GM23338 (cell line): ENCODE results near the gene CELA2B. TPM values are rescaled to one million over a fixed set of nuclear protein-coding genes. Genes with fewer than 3 reads are reported as not detected.

Experiments
- ATAC-seq: fragments of 200-7000 bp; cut with Tn5 transposase; 3 replicates; pipeline ENCODE4 v1.9.1; 2020
- DNase-seq: peaks from one replicate; pipeline ENCODE4 v3.0.0-alpha.2; 2015; ENCODE audit warnings: low spot score
- H2AFZ ChIP-seq: fragments of 200-600 bp; sonication (generic); 2 replicates; pipeline ENCODE4 v1.8.0; 2016; ENCODE audit warnings: antibody characterized with exemption, mild to moderate bottlenecking, moderate library complexity
- H3F3A ChIP-seq: fragments of 200-600 bp; sonication (generic); replicated peaks from 2 replicates; pipeline ENCODE4 v1.8.0; 2017; ENCODE audit warnings: antibody characterized with exemption, mixed run types, low read depth
- H3K27ac ChIP-seq: fragments of 200-600 bp; sonication (generic); 2 replicates; pipeline ENCODE4 v1.6.1; 2016; ENCODE audit warnings: low read depth
- H3K27me3 ChIP-seq: fragments of 200-600 bp; sonication (generic); 2 replicates; pipeline ENCODE4 v1.8.0; 2016; ENCODE audit warnings: mild to moderate bottlenecking, mixed run types, moderate library complexity; ENCODE audit not compliant: insufficient read depth
- H3K36me3 ChIP-seq: fragments of 200-600 bp; sonication (generic); 2 replicates; pipeline ENCODE4 v1.8.0; 2016; ENCODE audit warnings: mild to moderate bottlenecking; ENCODE audit not compliant: insufficient read depth
- H3K4me1 ChIP-seq: fragments of 200-600 bp; sonication (generic); 2 replicates; pipeline ENCODE4 v1.8.0; 2016; ENCODE audit warnings: mild to moderate bottlenecking, moderate library complexity; ENCODE audit not compliant: insufficient read depth
- H3K4me2 ChIP-seq: fragments of 200-600 bp; sonication (generic); 2 replicates; pipeline ENCODE4 v1.7.1; 2017; ENCODE audit warnings: mixed run types
- H3K4me3 ChIP-seq: fragments of 200-600 bp; sonication (generic); 2 replicates; pipeline ENCODE4 v1.6.1; 2016; ENCODE audit warnings: mixed run types
- H3K79me2 ChIP-seq: fragments of 200-600 bp; sonication (generic); replicated peaks from 2 replicates; pipeline ENCODE4 v1.8.0; 2017; ENCODE audit warnings: mild to moderate bottlenecking; ENCODE audit not compliant: insufficient read depth
- H3K9me2 ChIP-seq: fragments of 200-600 bp; sonication (generic); 2 replicates; pipeline ENCODE4 v1.8.0; 2017; ENCODE audit not compliant: insufficient read depth
- H4K20me1 ChIP-seq: fragments of 200-600 bp; sonication (generic); replicated peaks from 2 replicates; pipeline ENCODE4 v1.8.0; 2017; ENCODE audit warnings: mild to moderate bottlenecking; ENCODE audit not compliant: insufficient read depth
- H3K27ac Mint-ChIP-seq: 2 replicates; pipeline ENCODE4 v1.8.0; 2020; ENCODE audit warnings: inconsistent platforms, mild to moderate bottlenecking, moderate library complexity, mixed read lengths
- H3K27me3 Mint-ChIP-seq: 3 replicates; pipeline ENCODE4 v1.8.0; 2022; ENCODE audit warnings: low read depth, mild to moderate bottlenecking, moderate library complexity, mixed read lengths, inconsistent platforms; ENCODE audit not compliant: insufficient read depth, poor library complexity
- H3K36me3 Mint-ChIP-seq: 3 replicates; pipeline ENCODE4 v1.8.0; 2021; ENCODE audit warnings: low read depth, mild to moderate bottlenecking, inconsistent platforms, moderate library complexity, mixed read lengths
- H3K4me1 Mint-ChIP-seq: 3 replicates; pipeline ENCODE4 v1.8.0; 2020; ENCODE audit warnings: mild to moderate bottlenecking, inconsistent platforms, mixed read lengths
- H3K4me3 Mint-ChIP-seq: 3 replicates; pipeline ENCODE4 v1.8.0; 2021; ENCODE audit warnings: moderate library complexity, mild to moderate bottlenecking, inconsistent platforms, mixed read lengths
- H3K9me3 Mint-ChIP-seq: 3 replicates; pipeline ENCODE4 v1.8.0; 2020; ENCODE audit warnings: moderate library complexity, mild to moderate bottlenecking, inconsistent platforms, mixed read lengths
- ETS1 ChIP-seq: IDR thresholded peaks from 2 replicates; pipeline ENCODE4 v1.6.1; 2016; ENCODE audit warnings: antibody characterized with exemption
- EZH2 ChIP-seq: fragments of 200-600 bp; sonication (generic); IDR thresholded peaks from one replicate; pipeline ENCODE4 v1.8.0; 2017; ENCODE audit warnings: antibody characterized with exemption, mild to moderate bottlenecking, low read depth; ENCODE audit not compliant: unreplicated experiment
- EZH2phosphoT487 ChIP-seq: fragments of 200-600 bp; sonication (generic); IDR thresholded peaks from one replicate; pipeline ENCODE4 v1.8.1; 2018; ENCODE audit warnings: antibody characterized with exemption; ENCODE audit not compliant: unreplicated experiment
- JUNB ChIP-seq: IDR thresholded peaks from one replicate; pipeline ENCODE4 v1.6.1; 2016; ENCODE audit warnings: antibody characterized with exemption; ENCODE audit not compliant: unreplicated experiment
- NANOG ChIP-seq: IDR thresholded peaks from 2 replicates; pipeline ENCODE4 v1.6.1; 2016; ENCODE audit warnings: antibody characterized with exemption, borderline replicate concordance
- POLR2AphosphoS5 ChIP-seq: IDR thresholded peaks from 2 replicates; pipeline ENCODE4 v1.6.1; 2016; ENCODE audit warnings: antibody characterized with exemption, low read depth
- STAT1 ChIP-seq: IDR thresholded peaks from one replicate; pipeline ENCODE4 v1.6.1; 2016; ENCODE audit warnings: antibody characterized with exemption; ENCODE audit not compliant: unreplicated experiment
- ZNF114 ChIP-seq: fragments of 250-450 bp; sonication (Bioruptor Pico); IDR thresholded peaks from 2 replicates; pipeline ENCODE4 v1.5.0; 2020; ENCODE audit warnings: mild to moderate bottlenecking, moderate library complexity
- ZNF331 ChIP-seq: fragments of 250-450 bp; sonication (Bioruptor Pico); IDR thresholded peaks from 2 replicates; pipeline ENCODE4 v1.5.0; 2020; ENCODE audit warnings: low read depth, mild to moderate bottlenecking, moderate library complexity
- polyA plus RNA-seq: library from polyadenylated mRNA; unstranded; fragments of >200 nt; fragmentation: Nextera tagmentation; extraction: Ambion mirVana; gene quantifications from 2 replicates; pipeline ENCODE4 v1.2.1, GENCODE V29; 2016
- total RNA-seq: library from RNA; depleted of rRNA; stranded (reverse); fragments of >200 nt; shearing (Covaris generic); gene quantifications from 2 replicates; pipeline ENCODE4 v1.2.3, GENCODE V29; 2014
- TF ChIP-seq, protein P1 (sequence below), 2 experiments: fragments of 200-600 bp in 1 of 2; sonication (generic) in 1 of 2; conservative IDR thresholded peaks; 2 replicates each; pipeline versions ENCODE4 v1.5.1 to v1.6.1; 2016 to 2017; ENCODE audit warnings: antibody characterized with exemption in 2 of 2, low read depth in 2 of 2, mild to moderate bottlenecking in 2 of 2, moderate library complexity in 1 of 2
- TF ChIP-seq, protein P2 (sequence below): fragments of 250-450 bp; sonication (Bioruptor Pico); IDR thresholded peaks from 2 replicates; pipeline ENCODE4 v1.5.0; 2020; ENCODE audit warnings: mild to moderate bottlenecking, moderate library complexity

CELA2B gene
- total and polyA plus RNA-seq, 2 experiments from 2014 or later, result not detected

DNA sequence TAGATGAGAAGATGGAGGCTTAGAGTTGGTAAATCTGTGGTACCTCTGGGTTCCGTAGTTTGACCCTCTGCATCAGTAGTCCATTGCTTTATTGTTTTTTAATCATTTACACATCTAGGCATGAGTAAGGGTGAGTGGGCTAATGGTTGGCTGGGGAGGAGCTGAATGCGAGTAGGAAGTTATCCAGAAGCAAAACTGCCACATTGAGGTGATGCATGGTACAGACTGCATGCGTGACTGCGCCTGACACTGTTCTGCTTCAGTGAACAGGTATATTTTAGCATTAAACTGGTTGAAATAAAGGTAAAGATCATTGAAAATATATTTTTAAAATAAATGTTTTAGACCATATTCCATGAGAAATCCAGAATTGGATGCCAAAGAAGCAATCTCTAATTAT, 55.1 kb downstream of the CELA2B start:
- Histone ChIP-seq H3K9me2 (no peaks in the 10 kb centered on the region), H2AFZ (no peak overlapping the region), H3K4me2 (no peak overlapping the region), H3F3A (no peaks in the 10 kb centered on the region), H4K20me1 (0 out of 2 replicates have a peak, but pooled peaks cover 6% of the 10 kb centered on the region), H3K4me1 (peaks cover 2% of the 10 kb centered on the region; the same call in 1 of the 2 replicates), H3K27me3 (no peaks in the 10 kb centered on the region), H3K27ac (no peak overlapping the region), H3K4me3 (no peak overlapping the region), H3K36me3 (peaks cover 5% of the 10 kb centered on the region), H3K79me2 (peaks cover 34% of the 10 kb centered on the region)
- peaks cover 8% of the 10 kb centered on the region; the same call in 2 of the 3 replicates for H3K36me3 Mint-ChIP-seq
- H3K4me1 Mint-ChIP-seq, result peaks cover 11% of the 10 kb centered on the region
- DNase-seq, result no peak
- TF ChIP-seq ZNF114 (CRISPR knock-in tag) (no peak), POLR2AphosphoS5 (no peak), EZH2 (no peak)
- H3K27ac Mint-ChIP-seq, result no peak overlapping the region
- no peak overlapping the region for H3K4me3 Mint-ChIP-seq
- ATAC-seq, result no peak
- no peaks in the 10 kb centered on the region for H3K9me3 Mint-ChIP-seq
- peaks cover 7% of the 10 kb centered on the region for H3K27me3 Mint-ChIP-seq

DNA sequence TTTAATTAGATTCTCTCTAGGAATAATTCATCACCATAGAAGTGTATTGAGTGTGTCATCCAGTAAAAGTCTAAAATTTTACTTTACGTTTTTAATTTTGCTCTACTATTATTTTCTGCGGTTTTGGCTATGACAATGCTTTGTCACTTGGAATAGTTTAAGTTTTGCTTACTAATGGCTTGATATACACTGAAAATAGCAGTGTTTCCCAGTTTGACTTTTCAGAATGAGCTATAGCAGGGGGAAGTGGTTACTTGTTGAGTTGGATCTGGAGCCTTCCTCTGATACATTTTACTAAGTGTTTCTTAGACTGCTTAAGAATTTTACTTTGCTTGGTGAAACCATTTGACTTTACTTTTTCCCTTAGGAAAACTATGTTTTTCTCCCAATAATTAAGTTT, 55.8 kb downstream of the CELA2B start:
- TF ChIP-seq EZH2phosphoT487 (no peak), ETS1 (no peak), STAT1 (no peak), EZH2 (no peak), NANOG (no peak), ZNF114 (CRISPR knock-in tag) (no peak), POLR2AphosphoS5 (no peak), JUNB (no peak), ZNF331 (no peak)
- TF ChIP-seq, protein P1, sequence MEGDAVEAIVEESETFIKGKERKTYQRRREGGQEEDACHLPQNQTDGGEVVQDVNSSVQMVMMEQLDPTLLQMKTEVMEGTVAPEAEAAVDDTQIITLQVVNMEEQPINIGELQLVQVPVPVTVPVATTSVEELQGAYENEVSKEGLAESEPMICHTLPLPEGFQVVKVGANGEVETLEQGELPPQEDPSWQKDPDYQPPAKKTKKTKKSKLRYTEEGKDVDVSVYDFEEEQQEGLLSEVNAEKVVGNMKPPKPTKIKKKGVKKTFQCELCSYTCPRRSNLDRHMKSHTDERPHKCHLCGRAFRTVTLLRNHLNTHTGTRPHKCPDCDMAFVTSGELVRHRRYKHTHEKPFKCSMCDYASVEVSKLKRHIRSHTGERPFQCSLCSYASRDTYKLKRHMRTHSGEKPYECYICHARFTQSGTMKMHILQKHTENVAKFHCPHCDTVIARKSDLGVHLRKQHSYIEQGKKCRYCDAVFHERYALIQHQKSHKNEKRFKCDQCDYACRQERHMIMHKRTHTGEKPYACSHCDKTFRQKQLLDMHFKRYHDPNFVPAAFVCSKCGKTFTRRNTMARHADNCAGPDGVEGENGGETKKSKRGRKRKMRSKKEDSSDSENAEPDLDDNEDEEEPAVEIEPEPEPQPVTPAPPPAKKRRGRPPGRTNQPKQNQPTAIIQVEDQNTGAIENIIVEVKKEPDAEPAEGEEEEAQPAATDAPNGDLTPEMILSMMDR (conservative IDR thresholded peaks at IDR 0.05; ENCODE audit: low read depth in 2 of 2), result no peak
- TF ChIP-seq, protein P2, sequence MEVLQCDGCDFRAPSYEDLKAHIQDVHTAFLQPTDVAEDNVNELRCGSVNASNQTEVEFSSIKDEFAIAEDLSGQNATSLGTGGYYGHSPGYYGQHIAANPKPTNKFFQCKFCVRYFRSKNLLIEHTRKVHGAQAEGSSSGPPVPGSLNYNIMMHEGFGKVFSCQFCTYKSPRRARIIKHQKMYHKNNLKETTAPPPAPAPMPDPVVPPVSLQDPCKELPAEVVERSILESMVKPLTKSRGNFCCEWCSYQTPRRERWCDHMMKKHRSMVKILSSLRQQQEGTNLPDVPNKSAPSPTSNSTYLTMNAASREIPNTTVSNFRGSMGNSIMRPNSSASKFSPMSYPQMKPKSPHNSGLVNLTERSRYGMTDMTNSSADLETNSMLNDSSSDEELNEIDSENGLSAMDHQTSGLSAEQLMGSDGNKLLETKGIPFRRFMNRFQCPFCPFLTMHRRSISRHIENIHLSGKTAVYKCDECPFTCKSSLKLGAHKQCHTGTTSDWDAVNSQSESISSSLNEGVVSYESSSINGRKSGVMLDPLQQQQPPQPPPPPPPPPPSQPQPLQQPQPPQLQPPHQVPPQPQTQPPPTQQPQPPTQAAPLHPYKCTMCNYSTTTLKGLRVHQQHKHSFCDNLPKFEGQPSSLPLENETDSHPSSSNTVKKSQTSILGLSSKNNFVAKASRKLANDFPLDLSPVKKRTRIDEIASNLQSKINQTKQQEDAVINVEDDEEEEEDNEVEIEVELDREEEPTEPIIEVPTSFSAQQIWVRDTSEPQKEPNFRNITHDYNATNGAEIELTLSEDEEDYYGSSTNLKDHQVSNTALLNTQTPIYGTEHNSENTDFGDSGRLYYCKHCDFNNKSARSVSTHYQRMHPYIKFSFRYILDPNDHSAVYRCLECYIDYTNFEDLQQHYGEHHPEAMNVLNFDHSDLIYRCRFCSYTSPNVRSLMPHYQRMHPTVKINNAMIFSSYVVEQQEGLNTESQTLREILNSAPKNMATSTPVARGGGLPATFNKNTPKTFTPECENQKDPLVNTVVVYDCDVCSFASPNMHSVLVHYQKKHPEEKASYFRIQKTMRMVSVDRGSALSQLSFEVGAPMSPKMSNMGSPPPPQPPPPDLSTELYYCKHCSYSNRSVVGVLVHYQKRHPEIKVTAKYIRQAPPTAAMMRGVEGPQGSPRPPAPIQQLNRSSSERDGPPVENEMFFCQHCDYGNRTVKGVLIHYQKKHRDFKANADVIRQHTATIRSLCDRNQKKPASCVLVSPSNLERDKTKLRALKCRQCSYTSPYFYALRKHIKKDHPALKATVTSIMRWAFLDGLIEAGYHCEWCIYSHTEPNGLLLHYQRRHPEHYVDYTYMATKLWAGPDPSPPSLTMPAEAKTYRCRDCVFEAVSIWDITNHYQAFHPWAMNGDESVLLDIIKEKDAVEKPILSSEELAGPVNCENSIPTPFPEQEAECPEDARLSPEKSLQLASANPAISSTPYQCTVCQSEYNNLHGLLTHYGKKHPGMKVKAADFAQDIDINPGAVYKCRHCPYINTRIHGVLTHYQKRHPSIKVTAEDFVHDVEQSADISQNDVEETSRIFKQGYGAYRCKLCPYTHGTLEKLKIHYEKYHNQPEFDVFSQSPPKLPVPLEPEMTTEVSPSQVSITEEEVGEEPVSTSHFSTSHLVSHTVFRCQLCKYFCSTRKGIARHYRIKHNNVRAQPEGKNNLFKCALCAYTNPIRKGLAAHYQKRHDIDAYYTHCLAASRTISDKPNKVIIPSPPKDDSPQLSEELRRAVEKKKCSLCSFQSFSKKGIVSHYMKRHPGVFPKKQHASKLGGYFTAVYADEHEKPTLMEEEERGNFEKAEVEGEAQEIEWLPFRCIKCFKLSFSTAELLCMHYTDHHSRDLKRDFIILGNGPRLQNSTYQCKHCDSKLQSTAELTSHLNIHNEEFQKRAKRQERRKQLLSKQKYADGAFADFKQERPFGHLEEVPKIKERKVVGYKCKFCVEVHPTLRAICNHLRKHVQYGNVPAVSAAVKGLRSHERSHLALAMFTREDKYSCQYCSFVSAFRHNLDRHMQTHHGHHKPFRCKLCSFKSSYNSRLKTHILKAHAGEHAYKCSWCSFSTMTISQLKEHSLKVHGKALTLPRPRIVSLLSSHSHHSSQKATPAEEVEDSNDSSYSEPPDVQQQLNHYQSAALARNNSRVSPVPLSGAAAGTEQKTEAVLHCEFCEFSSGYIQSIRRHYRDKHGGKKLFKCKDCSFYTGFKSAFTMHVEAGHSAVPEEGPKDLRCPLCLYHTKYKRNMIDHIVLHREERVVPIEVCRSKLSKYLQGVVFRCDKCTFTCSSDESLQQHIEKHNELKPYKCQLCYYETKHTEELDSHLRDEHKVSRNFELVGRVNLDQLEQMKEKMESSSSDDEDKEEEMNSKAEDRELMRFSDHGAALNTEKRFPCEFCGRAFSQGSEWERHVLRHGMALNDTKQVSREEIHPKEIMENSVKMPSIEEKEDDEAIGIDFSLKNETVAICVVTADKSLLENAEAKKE (CRISPR knock-in tag), result no peak
- Histone ChIP-seq H3K4me3 (no peak overlapping the region), H3K4me2 (no peak overlapping the region), H4K20me1 (0 out of 2 replicates have a peak, but pooled peaks cover 6% of the 10 kb centered on the region), H2AFZ (no peak overlapping the region), H3K36me3 (peaks cover 10% of the 10 kb centered on the region), H3K27ac (no peak overlapping the region), H3K4me1 (no peaks in the 10 kb centered on the region), H3K27me3 (no peaks in the 10 kb centered on the region), H3F3A (no peaks in the 10 kb centered on the region), H3K79me2 (peaks cover 34% of the 10 kb centered on the region), H3K9me2 (no peaks in the 10 kb centered on the region)
- Mint-ChIP-seq H3K27me3 (peaks cover 4% of the 10 kb centered on the region), H3K4me1 (peaks cover 7% of the 10 kb centered on the region), H3K36me3 (peaks cover 14% of the 10 kb centered on the region; the same call in 2 of the 3 replicates), H3K9me3 (no peaks in the 10 kb centered on the region), H3K27ac (no peak overlapping the region), H3K4me3 (no peak overlapping the region)
- no peak for ATAC-seq
- no peak for DNase-seq
